Measurements from ENCODE around the gene TMEM119.
"Not testable (repeated sequence)": the region's sequence is repeated elsewhere in the genome, so short reads cannot be mapped to it uniquely, and the experiment has no call there.

- not testable (repeated sequence) for TF ChIP-seq POLR2A (IDR thresholded peaks at IDR 0.05; ENCODE audit: low read depth, low read length); USF2 (IDR thresholded peaks at IDR 0.05; ENCODE audit: low read depth, low read length); NFE2L2 (IDR thresholded peaks at IDR 0.05; ENCODE audit: low read depth, low read length); ELK1 (IDR thresholded peaks at IDR 0.05; ENCODE audit: borderline replicate concordance, low read depth, low read length); CTCF (conservative IDR thresholded peaks at IDR 0.05; ENCODE audit: low read depth, low read length); MAFK (IDR thresholded peaks at IDR 0.05; ENCODE audit: low read depth, low read length); RFX5 (IDR thresholded peaks at IDR 0.05; ENCODE audit: low read depth, low read length); CEBPB (IDR thresholded peaks at IDR 0.05; ENCODE audit: low read depth, low read length); RAD21 (IDR thresholded peaks at IDR 0.05; ENCODE audit: low read length); MXI1 (IDR thresholded peaks at IDR 0.05; ENCODE audit: borderline replicate concordance, low read depth, low read length); SMC3 (IDR thresholded peaks at IDR 0.05; ENCODE audit: low read depth, low read length); RCOR1 (IDR thresholded peaks at IDR 0.05; ENCODE audit: insufficient replicate concordance, low read length); MAZ (IDR thresholded peaks at IDR 0.05; ENCODE audit: borderline replicate concordance, low read depth, low read length)
These were observed 42.5 kb downstream of the TMEM119 start for GRCh38 chr12:108555383-108555782.

Measured in IMR-90 (cell line).